ENCODE results near the gene CDKL4.
"Not testable (repeated sequence)": the region's sequence is repeated elsewhere in the genome, so short reads cannot be mapped to it uniquely, and the experiment has no call there.

CDKL4 gene

GRCh38 chr2:39140948-39141333, 102.8 kb downstream of the CDKL4 start:
- not testable (repeated sequence) for DNase-seq

- DNase-seq: no peak
Measured at GRCh38 chr2:39140322-39140847, 103.4 kb downstream of the CDKL4 start.

- no peak for DNase-seq
Measured at GRCh38 chr2:39139511-39140237, 104.1 kb downstream of the CDKL4 start.

GRCh38 chr2:39138837-39139211, 104.9 kb downstream of the CDKL4 start:
- no peak for DNase-seq

- not testable (repeated sequence) for DNase-seq
Measured at GRCh38 chr2:39138187-39138836, 105.5 kb downstream of the CDKL4 start.

GRCh38 chr2:39136799-39137198, 107.0 kb downstream of the CDKL4 start:
- no peak for DNase-seq

- DNase-seq: no peak
Measured at GRCh38 chr2:39135690-39136259, 108.0 kb downstream of the CDKL4 start.

- no peak for DNase-seq
Measured at GRCh38 chr2:39133215-39133851, 110.4 kb downstream of the CDKL4 start.

- DNase-seq: no peak
Measured at GRCh38 chr2:39128919-39129391, 114.8 kb downstream of the CDKL4 start.

GRCh38 chr2:39127973-39128372, 115.8 kb downstream of the CDKL4 start:
- no peak for DNase-seq
